Mammary epithelial cell (primary cell): ENCODE measurements around the gene CABLES1.

Experiments used
- CTCF ChIP-seq, 2 donors: IDR thresholded peaks in 1 of 2; conservative IDR thresholded peaks in 1 of 2; 2 replicates each; pipeline ENCODE4 v1.5.1; 2011 to 2012; ENCODE audit warnings: inconsistent platforms in 2 of 2, low read length in 2 of 2, mild to moderate bottlenecking in 2 of 2, control low read depth in 1 of 2, low read depth in 1 of 2; ENCODE audit not compliant: insufficient read depth in 1 of 2; ENCODE audit errors: extremely low read depth in 1 of 2
- EZH2 ChIP-seq: IDR thresholded peaks from 2 replicates; pipeline ENCODE4 v1.6.1; 2012; ENCODE audit warnings: low read length, inconsistent platforms, borderline replicate concordance

GRCh38 chr18:23306822-23307221, 171.5 kb downstream of the CABLES1 start:
- TF ChIP-seq CTCF (conservative IDR thresholded peaks at IDR 0.05 in 1 of 2, IDR thresholded peaks at IDR 0.05 in 1 of 2; ENCODE audit: extremely low read depth in 1 of 2, insufficient read depth in 1 of 2, low read depth in 1 of 2, low read length in 2 of 2) (no peak), EZH2 (no peak)
